HG03135 (cell line): ENCODE measurements around the gene OR1J1.

Experiments used
- ATAC-seq: cut with Tn5 transposase; IDR thresholded peaks from one replicate; pipeline ENCODE4 v1.9.1; 2021; ENCODE audit warnings: mild to moderate bottlenecking, moderate library complexity; ENCODE audit not compliant: unreplicated experiment

The OR1J1 gene

DNA sequence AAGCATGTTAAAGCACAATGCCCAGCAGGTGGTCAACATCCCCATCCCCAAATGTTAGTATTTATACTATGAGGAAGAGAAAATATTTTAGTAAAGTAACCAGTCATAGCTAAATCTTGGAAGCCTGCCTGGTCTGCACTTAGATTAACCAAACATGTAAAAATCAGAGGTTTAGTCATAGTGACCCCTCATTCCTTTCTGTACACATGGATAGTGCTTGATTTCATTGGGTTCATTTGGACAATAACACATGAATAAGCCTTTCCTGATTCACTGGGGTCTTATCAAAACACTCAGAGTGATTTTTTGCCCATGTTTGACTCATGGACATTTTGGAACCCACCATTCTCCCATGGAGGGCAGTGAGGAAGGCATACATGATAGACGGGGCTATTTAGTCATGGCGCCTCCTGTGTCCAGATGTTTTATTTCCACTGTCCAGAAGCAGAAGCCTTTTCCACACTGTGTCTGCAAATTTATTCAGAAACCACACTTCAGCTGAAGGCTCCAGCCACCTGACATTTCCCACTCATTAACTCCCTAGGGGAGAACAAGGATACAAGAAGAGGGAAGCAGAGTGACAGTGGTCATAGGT, 32.5 kb downstream of the OR1J1 start:
- no peak for ATAC-seq

DNA sequence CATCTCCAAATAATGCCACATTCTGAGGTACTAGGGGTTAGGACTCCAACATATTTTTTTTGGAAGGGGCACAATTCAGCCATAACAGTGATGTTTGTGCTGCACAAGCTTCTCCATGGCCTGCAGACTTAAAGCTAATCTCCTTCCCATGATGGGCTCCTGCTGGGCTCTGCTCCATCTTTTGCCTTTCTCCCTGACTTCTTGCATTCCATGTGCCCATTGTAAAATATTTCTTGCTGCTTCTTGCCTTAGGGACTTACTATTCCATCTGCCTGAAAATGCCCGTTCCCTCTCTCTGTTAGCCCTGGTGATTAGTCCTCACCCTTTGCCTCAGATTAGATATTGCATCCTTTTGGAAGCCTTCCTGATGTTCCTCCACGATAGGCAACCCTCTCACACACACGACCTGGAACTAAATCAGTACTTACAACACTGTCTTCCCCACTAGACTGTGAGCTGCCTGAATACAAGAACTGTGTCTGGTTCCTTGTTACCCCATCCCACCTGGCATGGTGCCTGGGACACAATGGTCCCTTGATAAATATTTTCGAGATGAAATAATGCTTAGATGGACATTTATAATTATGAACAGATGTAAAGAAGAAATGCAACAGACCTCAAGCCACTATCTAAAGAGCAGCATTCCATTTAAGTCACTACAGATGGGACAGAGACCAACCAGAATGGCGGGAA, 33.5 kb downstream of the OR1J1 start:
- ATAC-seq: no peak

GRCh38 chr9:122442568-122442967, 35.2 kb downstream of the OR1J1 start:
- ATAC-seq: no peak
